HepG2 (cell line): ENCODE results near the gene PTGR2.

Experiments
- FOXK1 ChIP-seq: sonication (generic); formaldehyde crosslinking; IDR thresholded peaks from 2 replicates; pipeline ENCODE4 v1.4.0; 2020; ENCODE audit warnings: low read depth, missing genetic modification reagents, borderline replicate concordance
- POLR2A ChIP-seq, 2 experiments: IDR thresholded peaks; 2 replicates each; pipeline ENCODE4 v1.6.1; 2011; ENCODE audit warnings: low read depth in 2 of 2, low read length in 2 of 2, mild to moderate bottlenecking in 1 of 2, moderate library complexity in 1 of 2; ENCODE audit not compliant: insufficient read depth in 1 of 2
- POLR2AphosphoS5 ChIP-seq: IDR thresholded peaks from 2 replicates; pipeline ENCODE4 v1.6.1; 2012; ENCODE audit warnings: low read depth, low read length
- RBAK ChIP-seq: sonication (generic); formaldehyde crosslinking; IDR thresholded peaks from 2 replicates; pipeline ENCODE4 v1.5.1; 2020; ENCODE audit warnings: mild to moderate bottlenecking, missing genetic modification reagents
- ZNF20 ChIP-seq: sonication (generic); formaldehyde crosslinking; IDR thresholded peaks from 2 replicates; pipeline ENCODE4 v1.4.0; 2020; ENCODE audit warnings: mild to moderate bottlenecking, moderate library complexity, missing genetic modification reagents

GRCh38 chr14:73887318-73887616, 35.6 kb downstream of the PTGR2 start:
- TF ChIP-seq POLR2AphosphoS5 (no peak), POLR2A (IDR thresholded peaks at IDR 0.05; ENCODE audit: insufficient read depth in 1 of 2, low read depth in 2 of 2, low read length in 2 of 2) (no peak), FOXK1 (CRISPR knock-in tag) (no peak), RBAK (CRISPR knock-in tag) (no peak), ZNF20 (CRISPR knock-in tag) (no peak)
